H9 (cell line): ENCODE measurements around the gene MMP11. TPM values are rescaled to one million over a fixed set of nuclear protein-coding genes. Genes with fewer than 3 reads are reported as not detected.

Experiments
- DNase-seq: peaks from one replicate; pipeline ENCODE4 v3.0.0-alpha.2; 2017
- H2AFZ ChIP-seq: one replicate; pipeline ENCODE4 v1.6.1; 2013; ENCODE audit warnings: mild to moderate bottlenecking, low read length, control low read depth, moderate library complexity
- H2AK5ac ChIP-seq: 2 replicates; pipeline ENCODE4 v1.6.1; 2013; ENCODE audit warnings: low read length, control low read depth, mixed read lengths; ENCODE audit not compliant: insufficient read length
- H2BK120ac ChIP-seq: one replicate; pipeline ENCODE4 v1.6.1; 2013; ENCODE audit warnings: low read depth, mild to moderate bottlenecking, low read length, control low read depth, inconsistent platforms; ENCODE audit not compliant: poor library complexity, severe bottlenecking
- H2BK12ac ChIP-seq: 2 replicates; pipeline ENCODE4 v1.6.1; 2013; ENCODE audit warnings: low read length, control low read depth, mixed read lengths, low read depth; ENCODE audit not compliant: insufficient read length
- H2BK15ac ChIP-seq: 2 replicates; pipeline ENCODE4 v1.6.1; 2013; ENCODE audit warnings: low read depth, low read length, control low read depth
- H2BK20ac ChIP-seq: one replicate; pipeline ENCODE4 v1.6.1; 2013; ENCODE audit warnings: low read depth, mild to moderate bottlenecking, low read length, control low read depth, inconsistent platforms; ENCODE audit not compliant: poor library complexity, severe bottlenecking
- H2BK5ac ChIP-seq: 2 replicates; pipeline ENCODE4 v1.6.1; 2013; ENCODE audit warnings: low read length, control low read depth, mixed read lengths; ENCODE audit not compliant: insufficient read length
- H3K14ac ChIP-seq: 2 replicates; pipeline ENCODE4 v1.6.1; 2013; ENCODE audit warnings: low read length, control low read depth; ENCODE audit not compliant: insufficient read depth
- H3K18ac ChIP-seq: 2 replicates; pipeline ENCODE4 v1.6.1; 2013; ENCODE audit warnings: low read depth, mild to moderate bottlenecking, mixed read lengths, low read length, control low read depth; ENCODE audit not compliant: insufficient read length
- H3K23ac ChIP-seq: 2 replicates; pipeline ENCODE4 v1.6.1; 2013; ENCODE audit warnings: low read length, control low read depth, mixed read lengths, low read depth; ENCODE audit not compliant: insufficient read length
- H3K23me2 ChIP-seq: 2 replicates; pipeline ENCODE4 v1.6.1; 2013; ENCODE audit warnings: low read depth, mild to moderate bottlenecking, mixed read lengths, low read length, control low read depth; ENCODE audit not compliant: insufficient read length, poor library complexity, severe bottlenecking
- H3K27ac ChIP-seq: 2 replicates; pipeline ENCODE4 v1.5.1; 2013; ENCODE audit warnings: low read length, control low read depth, mixed read lengths, low read depth; ENCODE audit not compliant: insufficient read length
- H3K27me3 ChIP-seq: 2 replicates; pipeline ENCODE4 v1.6.1; 2013; ENCODE audit warnings: low read length, control low read depth, inconsistent platforms; ENCODE audit not compliant: insufficient read depth
- H3K4ac ChIP-seq: 2 replicates; pipeline ENCODE4 v1.6.1; 2013; ENCODE audit warnings: low read depth, mild to moderate bottlenecking, control low read depth, inconsistent platforms, low read length, moderate library complexity
- H3K4me1 ChIP-seq: 2 replicates; pipeline ENCODE4 v1.6.1; 2013; ENCODE audit warnings: low read length, control low read depth, inconsistent platforms; ENCODE audit not compliant: insufficient read depth
- H3K4me2 ChIP-seq: 2 replicates; pipeline ENCODE4 v1.6.1; 2013; ENCODE audit warnings: low read length, control low read depth, mixed read lengths; ENCODE audit not compliant: insufficient read length, insufficient read depth
- H3K56ac ChIP-seq: 2 replicates; pipeline ENCODE4 v1.6.1; 2013; ENCODE audit warnings: low read depth, mild to moderate bottlenecking, mixed read lengths, low read length, control low read depth; ENCODE audit not compliant: insufficient read length
- H3K79me1 ChIP-seq: 2 replicates; pipeline ENCODE4 v1.6.1; 2013; ENCODE audit warnings: low read depth, mild to moderate bottlenecking, moderate library complexity, low read length, control low read depth, inconsistent platforms; ENCODE audit not compliant: insufficient read depth, poor library complexity, severe bottlenecking
- H3K79me2 ChIP-seq: 2 replicates; pipeline ENCODE4 v1.6.1; 2013; ENCODE audit warnings: low read length, control low read depth, inconsistent platforms; ENCODE audit not compliant: insufficient read depth
- H3K9ac ChIP-seq: 2 replicates; pipeline ENCODE4 v1.6.1; 2013; ENCODE audit warnings: low read length, control low read depth, mixed read lengths; ENCODE audit not compliant: insufficient read length; ENCODE audit errors: extremely low read depth
- H3K9me3 ChIP-seq: one replicate; pipeline ENCODE4 v1.6.1; 2013; ENCODE audit warnings: low read depth, low read length, inconsistent platforms; ENCODE audit not compliant: control insufficient read depth
- H3T11ph ChIP-seq: one replicate; pipeline ENCODE4 v1.6.1; 2013; ENCODE audit warnings: mild to moderate bottlenecking, low read length, control low read depth, inconsistent platforms
- H4K20me1 ChIP-seq: one replicate; pipeline ENCODE4 v1.6.1; 2013; ENCODE audit not compliant: control insufficient read depth, insufficient read length, insufficient read depth
- H4K5ac ChIP-seq: 2 replicates; pipeline ENCODE4 v1.6.1; 2013; ENCODE audit warnings: low read depth, mild to moderate bottlenecking, mixed read lengths, low read length, control low read depth; ENCODE audit not compliant: insufficient read length
- H4K8ac ChIP-seq: replicated peaks from 2 replicates; pipeline ENCODE4 v1.6.1; 2013; ENCODE audit warnings: low read length, control low read depth, mixed read lengths, low read depth; ENCODE audit not compliant: insufficient read length
- H4K91ac ChIP-seq: 2 replicates; pipeline ENCODE4 v1.6.1; 2013; ENCODE audit warnings: low read depth, mild to moderate bottlenecking, moderate library complexity, mixed read lengths, low read length, control low read depth; ENCODE audit not compliant: insufficient read length
- H3K27ac Mint-ChIP-seq, 3 experiments: 2 replicates in 2 of 3; 3 replicates in 1 of 3; pipeline ENCODE4 v1.8.0; 2020 to 2021; ENCODE audit warnings: mixed read lengths in 3 of 3, mild to moderate bottlenecking in 1 of 3, moderate library complexity in 1 of 3
- H3K27me3 Mint-ChIP-seq: 2 replicates; pipeline ENCODE4 v1.8.0; 2021; ENCODE audit warnings: low read depth, mild to moderate bottlenecking, moderate library complexity, mixed read lengths
- H3K36me3 Mint-ChIP-seq, 3 experiments: 2 replicates in 2 of 3; 3 replicates in 1 of 3; pipeline ENCODE4 v1.8.0; 2020 to 2021; ENCODE audit warnings: low read depth in 3 of 3, mixed read lengths in 3 of 3; ENCODE audit not compliant: insufficient read depth in 1 of 3
- H3K4me1 Mint-ChIP-seq, 2 experiments: 2 replicates each; pipeline ENCODE4 v1.8.0; 2020; ENCODE audit warnings: mixed read lengths in 2 of 2
- H3K4me3 Mint-ChIP-seq, 2 experiments: 2 replicates in 1 of 2; 3 replicates in 1 of 2; pipeline ENCODE4 v1.8.0; 2020 to 2021; ENCODE audit warnings: mild to moderate bottlenecking in 2 of 2, mixed read lengths in 2 of 2, moderate library complexity in 1 of 2
- H3K9me3 Mint-ChIP-seq, 2 experiments: 2 replicates in 1 of 2; 3 replicates in 1 of 2; pipeline ENCODE4 v1.8.0; 2020; ENCODE audit warnings: mild to moderate bottlenecking in 2 of 2, mixed read lengths in 2 of 2, moderate library complexity in 1 of 2
- WGBS: extraction: QIAGEN DNeasy Blood & Tissue Kit; methylation state at CpG from one replicate; pipeline ENCODE4 v1.1.7; 2013; ENCODE audit warnings: missing lambda C conversion rate, low lambda C conversion rate, mixed read lengths; ENCODE audit not compliant: insufficient read length; ENCODE audit errors: extremely low coverage; 5-methylcytosine and 5-hydroxymethylcytosine counted together
- total RNA-seq: library from RNA; stranded (reverse); gene quantifications from 2 replicates; pipeline ENCODE4 v1.2.1, GENCODE V29; 2021
- TF ChIP-seq, protein P1 (sequence below): fragments of 200-600 bp; sonication (generic); conservative IDR thresholded peaks from 3 replicates; pipeline ENCODE4 v1.8.0; 2021; ENCODE audit warnings: antibody characterized with exemption, mild to moderate bottlenecking

The MMP11 gene
- total RNA-seq, 1 experiment from 2014 or later: 5.3 TPM

DNA sequence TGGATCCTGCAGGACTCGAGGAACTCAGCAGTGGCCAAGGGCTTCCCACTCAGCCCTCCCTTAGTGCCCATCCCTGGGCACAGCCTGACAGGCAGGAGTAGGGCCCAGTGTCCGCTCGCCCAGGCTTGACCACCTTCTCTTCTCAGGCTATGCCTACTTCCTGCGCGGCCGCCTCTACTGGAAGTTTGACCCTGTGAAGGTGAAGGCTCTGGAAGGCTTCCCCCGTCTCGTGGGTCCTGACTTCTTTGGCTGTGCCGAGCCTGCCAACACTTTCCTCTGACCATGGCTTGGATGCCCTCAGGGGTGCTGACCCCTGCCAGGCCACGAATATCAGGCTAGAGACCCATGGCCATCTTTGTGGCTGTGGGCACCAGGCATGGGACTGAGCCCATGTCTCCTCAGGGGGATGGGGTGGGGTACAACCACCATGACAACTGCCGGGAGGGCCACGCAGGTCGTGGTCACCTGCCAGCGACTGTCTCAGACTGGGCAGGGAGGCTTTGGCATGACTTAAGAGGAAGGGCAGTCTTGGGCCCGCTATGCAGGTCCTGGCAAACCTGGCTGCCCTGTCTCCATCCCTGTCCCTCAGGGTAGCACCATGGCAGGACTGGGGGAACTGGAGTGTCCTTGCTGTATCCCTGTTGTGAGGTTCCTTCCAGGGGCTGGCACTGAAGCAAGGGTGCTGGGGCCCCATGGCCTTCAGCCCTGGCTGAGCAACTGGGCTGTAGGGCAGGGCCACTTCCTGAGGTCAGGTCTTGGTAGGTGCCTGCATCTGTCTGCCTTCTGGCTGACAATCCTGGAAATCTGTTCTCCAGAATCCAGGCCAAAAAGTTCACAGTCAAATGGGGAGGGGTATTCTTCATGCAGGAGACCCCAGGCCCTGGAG is 10.9 kb downstream of the MMP11 start:
- no CpG with 5 or more reads among the region's 15 CpGs for WGBS
- peaks cover 16 to 21% of the 10 kb centered on the region in 2 experiments for H3K4me1 Mint-ChIP-seq
- TF ChIP-seq, protein P1, sequence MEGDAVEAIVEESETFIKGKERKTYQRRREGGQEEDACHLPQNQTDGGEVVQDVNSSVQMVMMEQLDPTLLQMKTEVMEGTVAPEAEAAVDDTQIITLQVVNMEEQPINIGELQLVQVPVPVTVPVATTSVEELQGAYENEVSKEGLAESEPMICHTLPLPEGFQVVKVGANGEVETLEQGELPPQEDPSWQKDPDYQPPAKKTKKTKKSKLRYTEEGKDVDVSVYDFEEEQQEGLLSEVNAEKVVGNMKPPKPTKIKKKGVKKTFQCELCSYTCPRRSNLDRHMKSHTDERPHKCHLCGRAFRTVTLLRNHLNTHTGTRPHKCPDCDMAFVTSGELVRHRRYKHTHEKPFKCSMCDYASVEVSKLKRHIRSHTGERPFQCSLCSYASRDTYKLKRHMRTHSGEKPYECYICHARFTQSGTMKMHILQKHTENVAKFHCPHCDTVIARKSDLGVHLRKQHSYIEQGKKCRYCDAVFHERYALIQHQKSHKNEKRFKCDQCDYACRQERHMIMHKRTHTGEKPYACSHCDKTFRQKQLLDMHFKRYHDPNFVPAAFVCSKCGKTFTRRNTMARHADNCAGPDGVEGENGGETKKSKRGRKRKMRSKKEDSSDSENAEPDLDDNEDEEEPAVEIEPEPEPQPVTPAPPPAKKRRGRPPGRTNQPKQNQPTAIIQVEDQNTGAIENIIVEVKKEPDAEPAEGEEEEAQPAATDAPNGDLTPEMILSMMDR: no peak

More for the DNA sequence above, 10.9 kb downstream of the MMP11 start:
- no peak overlapping the region for H4K5ac ChIP-seq
- no peak overlapping the region for H3K18ac ChIP-seq
- H3K14ac ChIP-seq: no peak overlapping the region
- H3K56ac ChIP-seq: no peak overlapping the region
- no peak overlapping the region for H3K9ac ChIP-seq
- peaks cover 7% of the 10 kb centered on the region; the same call in 1 of the 2 replicates for H3K79me2 ChIP-seq
- H4K8ac ChIP-seq: no peak overlapping the region
- no peaks in the 10 kb centered on the region for H3K27me3 Mint-ChIP-seq
- no peak overlapping the region for H2BK12ac ChIP-seq
- H4K20me1 ChIP-seq: no peaks in the 10 kb centered on the region
- H3K4me2 ChIP-seq: no peak overlapping the region
- no peaks in the 10 kb centered on the region for H3K9me3 ChIP-seq
- no peak for DNase-seq
- no peak overlapping the region for H2BK120ac ChIP-seq
- H3K23ac ChIP-seq: no peak overlapping the region
- no peaks in the 10 kb centered on the region for H3K79me1 ChIP-seq
- H3K23me2 ChIP-seq: peaks cover 2% of the 10 kb centered on the region
- H3T11ph ChIP-seq: no peak overlapping the region
- no peak overlapping the region for H4K91ac ChIP-seq
- H2AK5ac ChIP-seq: no peak overlapping the region
- no peaks in the 10 kb centered on the region; a peak in 1 of 7 replicates for H3K36me3 Mint-ChIP-seq
- H3K4me1 ChIP-seq: peaks cover under 1% of the 10 kb centered on the region; the same call in 1 of the 2 replicates
- H3K27ac ChIP-seq: no peak overlapping the region
- no peak overlapping the region for H2AFZ ChIP-seq
- H3K27ac Mint-ChIP-seq: no peak overlapping the region
- no peaks in the 10 kb centered on the region for H3K9me3 Mint-ChIP-seq
- no peak overlapping the region for H3K4me3 Mint-ChIP-seq
- no peak overlapping the region for H2BK5ac ChIP-seq
- no peak overlapping the region for H2BK15ac ChIP-seq
- no peak overlapping the region for H3K4ac ChIP-seq
- no peaks in the 10 kb centered on the region for H3K27me3 ChIP-seq
- no peak overlapping the region for H2BK20ac ChIP-seq
